Thyroid gland (tissue), 4 donors: ENCODE measurements around the gene PLB1.

Source experiments
- POLR2A ChIP-seq, 2 donors: fragments of 450-650 bp; IDR thresholded peaks; one replicate each; pipeline ENCODE4 v1.6.1; 2017; ENCODE audit warnings: antibody characterized with exemption in 2 of 2, mild to moderate bottlenecking in 2 of 2, moderate library complexity in 1 of 2
- TF ChIP-seq, protein P1 (sequence below), 6 experiments: fragments of 200-600 bp in 3 of 6; fragments of 450-650 bp in 3 of 6; sonication (generic) in 3 of 6; IDR thresholded peaks; one replicate each; pipeline ENCODE4 v1.5.1; 2016 to 2019; ENCODE audit warnings: antibody characterized with exemption in 6 of 6, mild to moderate bottlenecking in 2 of 6, inconsistent platforms in 1 of 6, moderate library complexity in 1 of 6

DNA sequence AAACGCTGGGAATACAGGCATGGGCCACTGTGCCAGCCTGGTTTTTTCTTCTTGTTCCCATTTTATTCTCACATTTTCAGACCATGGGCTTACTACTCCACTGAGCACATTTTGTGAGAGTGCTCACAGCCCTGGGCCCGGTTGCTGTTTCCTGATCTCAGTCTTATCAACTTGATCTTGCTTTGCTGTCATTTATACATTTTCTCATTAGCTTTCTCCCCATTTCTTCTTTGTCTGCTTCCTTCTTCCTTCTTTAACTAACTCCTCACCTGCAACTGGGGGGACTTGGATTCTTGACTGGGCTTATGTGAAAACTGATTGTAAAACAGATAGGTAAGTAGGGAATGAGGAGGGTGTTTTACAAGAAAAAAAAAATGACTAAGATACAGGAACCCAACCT lies 117.3 kb downstream of the PLB1 start:
- TF ChIP-seq, protein P1, sequence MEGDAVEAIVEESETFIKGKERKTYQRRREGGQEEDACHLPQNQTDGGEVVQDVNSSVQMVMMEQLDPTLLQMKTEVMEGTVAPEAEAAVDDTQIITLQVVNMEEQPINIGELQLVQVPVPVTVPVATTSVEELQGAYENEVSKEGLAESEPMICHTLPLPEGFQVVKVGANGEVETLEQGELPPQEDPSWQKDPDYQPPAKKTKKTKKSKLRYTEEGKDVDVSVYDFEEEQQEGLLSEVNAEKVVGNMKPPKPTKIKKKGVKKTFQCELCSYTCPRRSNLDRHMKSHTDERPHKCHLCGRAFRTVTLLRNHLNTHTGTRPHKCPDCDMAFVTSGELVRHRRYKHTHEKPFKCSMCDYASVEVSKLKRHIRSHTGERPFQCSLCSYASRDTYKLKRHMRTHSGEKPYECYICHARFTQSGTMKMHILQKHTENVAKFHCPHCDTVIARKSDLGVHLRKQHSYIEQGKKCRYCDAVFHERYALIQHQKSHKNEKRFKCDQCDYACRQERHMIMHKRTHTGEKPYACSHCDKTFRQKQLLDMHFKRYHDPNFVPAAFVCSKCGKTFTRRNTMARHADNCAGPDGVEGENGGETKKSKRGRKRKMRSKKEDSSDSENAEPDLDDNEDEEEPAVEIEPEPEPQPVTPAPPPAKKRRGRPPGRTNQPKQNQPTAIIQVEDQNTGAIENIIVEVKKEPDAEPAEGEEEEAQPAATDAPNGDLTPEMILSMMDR (IDR thresholded peaks at IDR 0.05): no peak
- no peak for TF ChIP-seq POLR2A (IDR thresholded peaks at IDR 0.05)
